HepG2 (cell line): ENCODE measurements around the gene ST7L. TPM values are rescaled to one million over a fixed set of nuclear protein-coding genes. Genes with fewer than 3 reads are reported as not detected.
A peak's percentile ranks its signal among the peaks of the same experiment; 100 is the strongest.

Experiments used
- AHR ChIP-seq: IDR thresholded peaks from 2 replicates; pipeline ENCODE4 v1.6.1; 2018; ENCODE audit warnings: missing genetic modification reagents, missing compliant biosample characterization
- ASH2L ChIP-seq: fragments of 300-600, 200-600 bp; sonication (generic); IDR thresholded peaks from 2 replicates; pipeline ENCODE4 v1.7.0; 2017; ENCODE audit warnings: low read depth, mild to moderate bottlenecking, moderate library complexity, mixed read lengths, low read length; ENCODE audit not compliant: insufficient read length
- CBX1 ChIP-seq: IDR thresholded peaks from one replicate; pipeline ENCODE4 v1.6.1; 2016; ENCODE audit warnings: antibody characterized with exemption, low read depth
- CREB1 ChIP-seq, 2 experiments: fragments of 450-650 bp in 1 of 2; IDR thresholded peaks; 2 replicates each; pipeline ENCODE4 v1.6.1; 2016 to 2017; ENCODE audit warnings: control low read depth in 1 of 2, mild to moderate bottlenecking in 1 of 2, missing compliant biosample characterization in 1 of 2, missing genetic modification characterization in 1 of 2
- ELF1 ChIP-seq: sonication (generic); formaldehyde crosslinking; IDR thresholded peaks from 2 replicates; pipeline ENCODE4 v1.4.0; 2020; ENCODE audit warnings: missing genetic modification reagents
- FOSL1 ChIP-seq: sonication (generic); formaldehyde crosslinking; IDR thresholded peaks from 2 replicates; pipeline ENCODE4 v1.9.0; 2021; ENCODE audit warnings: missing genetic modification reagents, borderline replicate concordance
- HDAC1 ChIP-seq: sonication (generic); formaldehyde crosslinking; IDR thresholded peaks from 2 replicates; pipeline ENCODE4 v1.5.1; 2020; ENCODE audit warnings: mild to moderate bottlenecking, missing genetic modification reagents
- HOMEZ ChIP-seq: IDR thresholded peaks from 2 replicates; pipeline ENCODE4 v1.6.1; 2016; ENCODE audit warnings: low read depth
- IRF2 ChIP-seq: IDR thresholded peaks from 2 replicates; pipeline ENCODE4 v1.6.1; 2018; ENCODE audit warnings: missing genetic modification reagents, missing compliant biosample characterization
- KAT2B ChIP-seq: fragments of 150-350 bp; IDR thresholded peaks from 2 replicates; pipeline ENCODE4 v1.6.1; 2014; ENCODE audit warnings: low read depth, low read length, borderline replicate concordance
- KLF13 ChIP-seq: sonication (generic); formaldehyde crosslinking; IDR thresholded peaks from 2 replicates; pipeline ENCODE4 v1.4.0; 2020; ENCODE audit warnings: mild to moderate bottlenecking, missing genetic modification reagents
- KLF16 ChIP-seq, 2 experiments: sonication (generic) in 1 of 2; formaldehyde crosslinking in 1 of 2; IDR thresholded peaks; 2 replicates each; pipeline versions ENCODE4 v1.6.1 to v1.8.0; 2016 to 2023; ENCODE audit warnings: missing genetic modification reagents in 2 of 2, missing compliant biosample characterization in 1 of 2
- MXI1 ChIP-seq: IDR thresholded peaks from 3 replicates; pipeline ENCODE4 v1.6.1; 2012; ENCODE audit warnings: low read depth, low read length, inconsistent platforms, borderline replicate concordance
- TFDP1 ChIP-seq: IDR thresholded peaks from 2 replicates; pipeline ENCODE4 v1.6.1; 2016; ENCODE audit warnings: missing compliant biosample characterization, missing genetic modification reagents, borderline replicate concordance
- XRCC5 ChIP-seq: fragments of 200-400 bp; formaldehyde crosslinking; optimal IDR thresholded peaks from 2 replicates; pipeline ENCODE3; 2017; ENCODE audit warnings: mild to moderate bottlenecking, low read length
- ZBED4 ChIP-seq: sonication (generic); formaldehyde crosslinking; IDR thresholded peaks from 2 replicates; pipeline ENCODE4 v1.4.0; 2020; ENCODE audit warnings: missing genetic modification reagents, borderline replicate concordance
- ZC3H13 ChIP-seq: sonication (generic); formaldehyde crosslinking; IDR thresholded peaks from 2 replicates; pipeline ENCODE4 v1.8.1; 2023; ENCODE audit warnings: mild to moderate bottlenecking, missing genetic modification reagents, moderate library complexity
- ZNF121 ChIP-seq: sonication (generic); formaldehyde crosslinking; IDR thresholded peaks from 2 replicates; pipeline ENCODE4 v1.5.0; 2020; ENCODE audit warnings: mild to moderate bottlenecking, missing genetic modification reagents
- ZNF33B ChIP-seq: sonication (generic); formaldehyde crosslinking; IDR thresholded peaks from 2 replicates; pipeline ENCODE4 v1.5.1; 2020; ENCODE audit warnings: mild to moderate bottlenecking, missing genetic modification reagents
- ZNF567 ChIP-seq: sonication (generic); formaldehyde crosslinking; IDR thresholded peaks from 2 replicates; pipeline ENCODE4 v1.8.1; 2023; ENCODE audit warnings: mild to moderate bottlenecking, missing genetic modification reagents, borderline replicate concordance
- ZNF572 ChIP-seq: sonication (generic); formaldehyde crosslinking; IDR thresholded peaks from 2 replicates; pipeline ENCODE4 v1.5.1; 2020; ENCODE audit warnings: mild to moderate bottlenecking, missing genetic modification reagents
- ZNF589 ChIP-seq: sonication (generic); formaldehyde crosslinking; conservative IDR thresholded peaks from 2 replicates; pipeline ENCODE4 v1.8.0; 2022; ENCODE audit warnings: mild to moderate bottlenecking, moderate library complexity, missing genetic modification reagents
- ZNF768 ChIP-seq: sonication (generic); formaldehyde crosslinking; IDR thresholded peaks from 2 replicates; pipeline ENCODE4 v1.4.0; 2020; ENCODE audit warnings: missing genetic modification reagents
- ZSCAN31 ChIP-seq: sonication (generic); formaldehyde crosslinking; IDR thresholded peaks from 2 replicates; pipeline ENCODE4 v1.5.0; 2020; ENCODE audit warnings: low read depth, mild to moderate bottlenecking, missing genetic modification reagents
- polyA plus RNA-seq, 8 experiments: library from polyadenylated mRNA; depleted of rRNA in 3 of 8; stranded (reverse) in 7 of 8; unstranded in 1 of 8; fragments of >200 nt; fragmentation: Illumina TruSeq in 4 of 8; extraction: Trizol in 4 of 8; gene quantifications; 2 replicates each; pipeline versions ENCODE4 v1.2.1 to v1.2.3, GENCODE V29; 2011 to 2016; ENCODE audit warnings: low read depth in 4 of 8, missing spikeins in 1 of 8, mixed read lengths in 1 of 8; ENCODE audit not compliant: insufficient read depth in 1 of 8
- total RNA-seq, 5 experiments: library from RNA; depleted of rRNA; stranded (reverse); fragments of >200 nt; fragmentation: Illumina TruSeq; extraction: Trizol; gene quantifications; 2 replicates each; pipeline ENCODE4 v1.2.3, GENCODE V29; 2016; ENCODE audit warnings: low read depth in 1 of 5

ST7L gene
- total and polyA plus RNA-seq, 2 of the 13 experiments (the other 11 are each of a cell fraction or from before 2014, with no cell fraction given) = 8.6 to 19.9 TPM

GRCh38 chr1:112619518-112620376 is 806 bp upstream of the ST7L start, which contains the start of gene CAPZA1 (continued):
- peak; percentile 18; the same call in 1 of the 2 replicates for TF ChIP-seq ZBED4 (CRISPR knock-in tag)
- peak; percentile 59; the same call in 1 of the 3 replicates for TF ChIP-seq MXI1
- TF ChIP-seq HOMEZ (CRISPR knock-in tag) = peak; percentile 68; the same call in 1 of the 2 replicates
- TF ChIP-seq HDAC1 = peak; percentile 60; the same call in 1 of the 2 replicates
- no peak for TF ChIP-seq CBX1
- TF ChIP-seq ZNF121 (CRISPR knock-in tag) = 0 out of 2 replicates have a peak, but pooled peaks have one; percentile 29
- no peak for TF ChIP-seq KLF13 (CRISPR knock-in tag)
- TF ChIP-seq ZNF572 (CRISPR knock-in tag) = no peak
- no peak; the same call in 1 of the 2 replicates for TF ChIP-seq AHR (CRISPR knock-in tag)
- peak in 1 of 2 experiments; percentile 28; a peak in 1 of 4 replicates for TF ChIP-seq KLF16 (CRISPR knock-in tag; IDR thresholded peaks at IDR 0.05)
- TF ChIP-seq ZNF33B = no peak
- TF ChIP-seq ZNF768 (CRISPR knock-in tag) = peak; percentile 58
- peak; percentile 67 for TF ChIP-seq ZC3H13 (CRISPR knock-in tag)
- TF ChIP-seq XRCC5 = peak; percentile 17
- 0 out of 2 replicates have a peak, but pooled peaks have one; percentile 30 for TF ChIP-seq ZSCAN31
- peak; percentile 73; the same call in 1 of the 2 replicates for TF ChIP-seq TFDP1 (CRISPR knock-in tag)
- no peak for TF ChIP-seq ZNF589 (CRISPR knock-in tag)
- TF ChIP-seq CREB1 (IDR thresholded peaks at IDR 0.05) = peak; percentile 90
- peak; percentile 94 for TF ChIP-seq CREB1 (CRISPR knock-in tag; IDR thresholded peaks at IDR 0.05)
- peak; percentile 41 for TF ChIP-seq IRF2 (CRISPR knock-in tag)
- TF ChIP-seq KAT2B = no peak
- TF ChIP-seq FOSL1 (CRISPR knock-in tag) = no peak
- 0 out of 2 replicates have a peak, but pooled peaks have one; percentile 32 for TF ChIP-seq ZNF567 (CRISPR knock-in tag)
- TF ChIP-seq ASH2L = no peak
- peak; percentile 87 for TF ChIP-seq ELF1 (CRISPR knock-in tag)
